ENCODE measurements around the gene PYGM.

GRCh38 chr11:64765851-64766665, 6.3 kb upstream of the PYGM start:
- TF ChIP-seq CTCF (conservative IDR thresholded peaks at IDR 0.05 in 1 of 2, IDR thresholded peaks at IDR 0.05 in 1 of 2; ENCODE audit: extremely low read depth in 1 of 2, insufficient read depth in 1 of 2, low read depth in 1 of 2, low read length in 2 of 2) (no peak), EZH2 (IDR thresholded peaks at IDR 0.05; ENCODE audit: borderline replicate concordance, low read length) (no peak)

All from mammary epithelial cell (primary cell).